HTR-8/SVneo (cell line): ENCODE results near the gene ELMO1.

Source experiments
- DNase-seq: peaks from one replicate; pipeline ENCODE4 v3.0.0; 2011; ENCODE audit warnings: low spot score, mixed read lengths; ENCODE audit not compliant: insufficient read length
- FAIRE-seq: peaks from 2 replicates; lab custom pipeline; 2011; peaks lifted over from hg19 to GRCh38; lab: Jason Lieb, UNC

The ELMO1 gene

GRCh38 chr7:37050801-37051200, 397.9 kb downstream of the ELMO1 start:
- DNase-seq (no peak), FAIRE-seq (no peak)

GRCh38 chr7:37048674-37049073, 400.0 kb downstream of the ELMO1 start:
- DNase-seq (no peak), FAIRE-seq (no peak)

DNA sequence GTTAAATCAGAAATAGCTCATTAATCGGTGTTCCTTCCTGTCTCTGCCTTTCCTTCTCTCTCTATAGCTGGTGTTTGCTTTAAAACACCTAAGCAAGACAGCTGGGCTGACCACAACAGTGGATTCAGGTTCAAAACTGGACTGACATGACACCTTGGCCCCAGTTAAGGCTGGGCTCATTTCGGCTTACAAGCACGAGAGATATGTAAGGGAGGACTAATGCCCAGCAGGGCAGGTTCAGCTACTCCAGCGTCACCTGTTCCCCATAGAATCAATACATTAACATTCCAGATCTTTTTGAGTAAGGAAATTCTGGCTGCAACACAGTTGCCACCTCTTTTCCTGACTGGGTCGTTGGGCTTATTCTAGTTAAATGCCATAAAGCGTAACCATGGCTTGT, 401.4 kb downstream of the ELMO1 start:
- FAIRE-seq (no peak), DNase-seq (no peak)

DNA sequence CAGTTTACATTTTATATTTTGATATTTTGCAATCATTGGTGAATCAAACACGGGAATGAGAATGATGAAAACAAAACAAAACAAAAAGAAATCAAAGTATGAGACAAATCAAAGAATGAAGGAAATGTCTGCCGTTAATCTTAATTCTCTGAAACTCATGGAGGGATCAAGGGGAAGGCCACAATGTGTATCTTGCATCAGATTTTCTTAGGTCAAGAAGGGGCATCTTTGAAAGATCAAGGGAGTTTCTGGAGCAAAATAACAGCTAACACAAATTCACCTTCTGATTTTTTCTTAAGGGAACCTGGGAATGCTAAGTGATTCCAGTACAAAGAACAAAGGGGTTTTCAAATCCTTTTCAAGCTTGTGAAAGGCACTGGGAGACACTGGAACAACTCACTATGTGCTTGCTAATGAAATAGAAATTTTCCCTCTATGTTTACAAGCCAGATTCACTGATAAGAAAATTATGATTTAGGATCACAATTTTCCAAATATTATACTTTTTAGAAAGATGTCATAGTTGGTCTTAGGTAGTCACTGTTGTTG, 402.1 kb downstream of the ELMO1 start:
- DNase-seq, result no peak
- FAIRE-seq, result no peak

DNA sequence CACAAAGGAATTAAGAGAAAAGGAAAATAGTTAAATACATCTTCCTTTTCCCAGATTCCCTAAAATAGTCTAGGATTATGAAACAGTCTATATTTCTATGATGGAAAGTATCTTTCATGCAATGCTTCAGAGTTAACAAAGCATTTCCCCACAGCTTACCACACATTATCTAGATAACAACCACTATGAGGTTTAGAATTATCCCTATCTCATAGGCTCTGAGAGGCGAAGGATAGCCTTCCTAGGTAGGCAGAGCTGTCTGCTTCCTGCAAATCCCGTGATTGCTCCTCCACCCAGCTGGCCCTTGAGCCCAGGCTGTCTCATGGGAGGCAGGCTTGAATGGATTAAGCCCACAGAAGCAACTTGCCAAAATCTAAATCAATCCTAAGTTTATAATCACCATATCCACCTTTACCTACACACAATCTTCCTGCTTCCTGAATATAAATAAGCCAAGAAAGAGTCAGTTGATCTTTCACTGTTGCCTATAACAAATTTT, 402.9 kb downstream of the ELMO1 start:
- FAIRE-seq (no peak), DNase-seq (no peak)

DNA sequence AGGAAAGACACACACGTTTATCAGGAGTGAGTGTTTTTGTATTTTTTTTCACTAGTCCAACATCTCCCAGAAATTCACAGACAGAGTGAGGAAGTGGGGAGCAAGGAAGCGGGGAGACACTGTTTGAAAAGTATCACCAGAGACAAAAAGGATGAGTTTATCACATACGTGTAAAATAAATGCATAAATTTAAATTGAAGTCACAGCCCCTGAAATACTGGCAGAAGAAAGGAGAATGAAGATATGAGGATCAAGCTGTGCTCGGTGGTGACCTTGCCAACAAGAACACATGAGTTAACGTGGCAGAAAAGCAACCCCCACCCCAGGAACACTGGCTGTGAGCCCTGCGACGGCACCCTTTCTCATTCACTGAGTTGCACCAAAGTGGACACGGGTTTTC, 407.2 kb downstream of the ELMO1 start:
- FAIRE-seq (no peak), DNase-seq (no peak)

- no peak for FAIRE-seq
- no peak for DNase-seq
Measured at GRCh38 chr7:37040330-37040729, 408.3 kb downstream of the ELMO1 start.

DNA sequence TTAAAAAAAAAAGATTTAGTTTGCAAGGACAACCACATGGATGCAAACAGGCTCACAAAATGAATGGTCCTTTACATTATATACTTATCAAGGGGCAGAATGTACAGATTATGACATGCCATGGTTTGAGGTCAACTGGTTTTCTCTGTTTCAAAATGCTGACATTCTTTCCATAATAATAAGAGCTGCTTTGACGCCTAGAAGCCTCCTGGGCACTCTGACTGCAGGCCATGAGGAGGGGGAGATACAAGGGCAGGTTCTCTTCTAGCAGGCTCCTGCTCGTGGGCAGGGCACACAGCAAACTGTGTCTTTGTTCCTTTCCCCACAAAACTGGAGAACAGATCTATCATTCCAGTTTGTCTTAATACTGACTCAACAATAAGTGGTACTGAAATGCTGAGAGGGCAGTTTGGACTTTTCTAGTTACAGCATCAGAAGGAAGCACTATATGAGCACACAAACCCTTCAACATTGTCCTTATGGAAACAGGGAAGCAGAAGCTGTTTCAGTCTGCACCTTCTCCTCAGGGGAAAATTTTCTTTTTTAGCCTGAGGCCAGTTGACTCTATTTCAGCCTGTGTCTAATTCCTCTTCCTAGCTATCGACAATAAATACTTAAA, 409.4 kb downstream of the ELMO1 start:
- no peak for FAIRE-seq

GRCh38 chr7:37038706-37039105, 410.0 kb downstream of the ELMO1 start:
- DNase-seq (no peak), FAIRE-seq (no peak)

More for the DNA sequence above, 409.4 kb downstream of the ELMO1 start:
- no peak for DNase-seq

DNA sequence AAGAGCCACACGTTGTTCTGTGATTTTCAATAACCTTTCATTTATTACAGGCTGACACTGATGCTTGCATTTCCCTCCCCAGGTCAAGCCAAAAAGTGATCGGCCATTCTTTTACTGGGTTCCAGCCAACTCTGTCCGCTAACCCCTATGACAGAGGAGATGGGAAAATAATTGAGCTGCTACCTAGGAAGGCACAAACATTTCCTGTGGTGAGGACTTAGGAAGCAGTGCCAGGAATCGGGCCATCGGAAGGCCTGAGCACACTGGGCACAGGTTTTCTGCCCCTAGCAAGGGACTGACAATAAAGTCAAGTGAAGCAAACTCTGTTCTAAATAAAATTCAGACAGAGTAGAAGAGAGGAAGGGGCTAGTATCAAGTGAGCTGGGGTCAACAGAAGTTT, 411.4 kb downstream of the ELMO1 start:
- no peak for FAIRE-seq
- no peak for DNase-seq

GRCh38 chr7:37035631-37036030, 413.0 kb downstream of the ELMO1 start:
- FAIRE-seq, result no peak
- no peak for DNase-seq

GRCh38 chr7:37033141-37033540, 415.5 kb downstream of the ELMO1 start:
- FAIRE-seq, result no peak
- no peak for DNase-seq

DNA sequence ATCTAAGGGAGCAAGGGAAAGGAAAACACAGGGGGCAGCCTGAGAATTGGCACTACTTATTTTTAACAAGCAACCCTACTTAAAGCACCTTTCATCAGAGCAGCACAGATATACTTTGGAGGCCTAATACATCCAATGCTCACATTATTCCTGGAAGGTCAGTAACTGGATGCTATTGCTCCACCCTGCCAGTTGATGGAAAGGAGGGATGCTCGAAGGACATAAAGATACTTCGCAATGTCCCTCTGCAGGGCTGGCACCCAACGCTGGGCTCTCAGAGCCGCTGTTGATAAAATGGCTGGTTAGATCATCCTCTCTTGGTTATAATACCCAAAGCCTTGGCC, 416.4 kb downstream of the ELMO1 start:
- DNase-seq (no peak), FAIRE-seq (no peak)

GRCh38 chr7:37031571-37032257, 416.9 kb downstream of the ELMO1 start:
- FAIRE-seq (peak; percentile 75), DNase-seq (peak; percentile 84)

DNA sequence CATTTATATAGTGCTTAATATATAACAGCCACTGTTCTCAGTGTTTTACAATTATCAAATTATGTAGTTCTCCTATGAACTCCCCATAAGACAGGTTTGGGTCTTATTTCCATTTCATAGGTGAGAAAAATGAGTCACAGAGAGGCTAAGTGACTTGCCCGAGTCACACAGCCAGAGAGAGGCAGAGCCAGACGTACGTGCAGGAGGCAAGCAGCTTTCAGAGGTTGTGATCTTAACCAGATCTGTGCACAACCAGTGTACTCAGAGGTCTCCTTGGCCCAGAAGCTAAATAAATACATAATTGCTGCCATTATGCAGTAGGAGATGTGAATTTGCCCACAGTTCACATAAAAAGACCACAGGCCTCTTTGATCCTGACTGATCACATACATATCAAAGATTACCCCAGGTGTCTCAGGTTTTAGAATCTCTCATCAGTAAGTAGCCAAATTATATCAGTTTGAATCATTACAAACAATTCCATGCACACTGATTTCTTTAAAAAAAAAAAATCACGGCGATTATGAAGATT, 419.7 kb downstream of the ELMO1 start:
- no peak for DNase-seq
- no peak for FAIRE-seq

DNA sequence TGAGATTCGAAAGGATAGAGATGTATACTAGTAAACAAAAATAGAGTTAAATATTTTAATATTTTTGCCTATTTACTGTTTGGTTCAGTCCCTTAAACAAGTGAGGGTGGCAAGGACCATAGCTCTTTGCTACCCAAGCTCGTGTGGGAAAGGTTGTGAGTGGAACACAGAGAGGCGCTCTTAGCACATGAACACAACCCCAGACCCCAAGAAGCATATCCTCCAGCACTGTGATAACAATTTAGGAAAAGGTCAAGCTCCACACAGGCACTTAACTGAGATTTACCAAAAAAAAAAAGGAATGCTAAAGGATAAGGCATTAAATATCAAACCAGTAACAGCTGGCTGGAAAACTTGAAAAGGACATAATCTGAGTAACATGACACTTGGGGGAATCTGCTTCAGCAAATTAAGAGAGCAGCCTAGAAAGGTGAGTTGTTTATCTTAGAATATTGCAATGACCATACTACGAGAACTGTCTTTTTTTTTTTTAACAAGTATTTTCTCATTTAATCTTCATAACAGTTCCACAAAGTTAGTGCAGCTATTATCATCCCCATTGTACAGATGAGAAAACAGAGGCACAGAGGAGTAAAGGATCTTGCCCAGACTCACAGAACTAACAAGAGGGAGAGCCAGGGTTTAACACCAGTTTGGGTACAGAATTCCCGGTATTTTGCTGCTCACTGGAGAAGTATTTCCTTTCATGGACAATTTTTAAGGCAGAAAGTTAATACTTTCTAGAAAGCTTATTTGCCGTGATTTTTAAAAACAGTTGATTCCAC, 420.9 kb downstream of the ELMO1 start:
- DNase-seq, result no peak
- no peak for FAIRE-seq

GRCh38 chr7:37027104-37027503, 421.6 kb downstream of the ELMO1 start:
- DNase-seq (no peak), FAIRE-seq (no peak)

- no peak for DNase-seq
- FAIRE-seq, result no peak
Measured at GRCh38 chr7:37018954-37019353, 429.7 kb downstream of the ELMO1 start.

- no peak for DNase-seq
Measured at GRCh38 chr7:37016064-37016878, 432.4 kb downstream of the ELMO1 start.

More at GRCh38 chr7:37016064-37016878, 432.4 kb downstream of the ELMO1 start:
- no peak for FAIRE-seq
